ENCODE measurements around the gene MFSD6.

MFSD6 gene

DNA sequence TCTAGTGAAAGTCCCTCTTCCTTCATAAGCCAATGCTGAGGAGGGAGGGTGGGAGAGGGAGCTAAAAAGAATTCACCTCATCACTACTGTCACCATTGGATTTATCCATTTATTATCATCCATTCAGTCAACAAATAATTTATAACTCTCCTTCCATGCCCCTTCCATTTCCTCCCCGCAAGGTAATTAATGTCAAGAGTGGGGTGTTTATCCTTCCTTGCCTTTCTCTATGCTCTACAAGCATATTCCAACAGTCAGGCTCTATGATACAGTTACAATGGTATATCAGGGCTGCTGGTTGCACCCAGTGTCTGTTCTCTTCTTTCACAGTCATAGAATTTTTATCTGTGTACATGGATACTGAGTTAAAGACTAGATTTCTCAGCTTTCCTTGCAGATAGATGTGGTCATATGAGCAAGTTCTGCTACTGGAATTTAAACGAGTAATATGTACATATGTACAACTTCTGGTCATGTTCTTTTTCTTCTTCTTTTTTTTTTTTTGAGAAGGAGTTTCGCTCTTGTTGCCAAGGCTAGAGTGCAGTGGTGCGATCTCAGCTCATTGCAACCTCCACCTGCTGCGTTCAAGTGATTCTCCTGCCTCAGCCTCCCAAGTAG is 5.1 kb upstream of the MFSD6 start:
- intact Hi-C loops (cut with DNase I) = loop anchor here (10.0 kb wide), 2 partner anchors 62 to 102 kb away; no protein-coding TSS in a partner anchor
- no peak for DNase-seq

DNA sequence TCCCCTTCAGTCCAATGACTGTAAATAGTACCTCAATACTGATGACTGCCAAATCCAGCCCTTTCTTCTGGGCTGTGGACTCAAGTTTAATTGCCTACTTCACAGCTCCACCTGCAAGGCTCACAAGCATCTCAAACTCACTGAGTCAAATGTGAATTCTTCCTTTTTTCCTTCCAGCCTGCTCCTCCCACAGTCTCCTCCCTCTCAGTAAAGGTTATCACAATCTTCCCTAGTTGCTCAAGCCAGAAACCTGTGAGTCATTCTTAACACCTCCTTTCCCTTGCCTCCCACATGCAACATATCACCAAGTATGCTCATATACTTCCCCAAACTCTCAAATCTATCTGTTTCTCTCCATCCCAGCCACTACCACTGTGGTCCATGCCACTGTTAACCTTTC is 3.7 kb upstream of the MFSD6 start:
- peak in 19 of 42 donors; percentile 8 to 75 (median 43) for DNase-seq
- intact Hi-C loops (cut with DNase I) = loop anchor here (10.0 kb wide), 2 partner anchors 60 to 100 kb away; no protein-coding TSS in a partner anchor

DNA sequence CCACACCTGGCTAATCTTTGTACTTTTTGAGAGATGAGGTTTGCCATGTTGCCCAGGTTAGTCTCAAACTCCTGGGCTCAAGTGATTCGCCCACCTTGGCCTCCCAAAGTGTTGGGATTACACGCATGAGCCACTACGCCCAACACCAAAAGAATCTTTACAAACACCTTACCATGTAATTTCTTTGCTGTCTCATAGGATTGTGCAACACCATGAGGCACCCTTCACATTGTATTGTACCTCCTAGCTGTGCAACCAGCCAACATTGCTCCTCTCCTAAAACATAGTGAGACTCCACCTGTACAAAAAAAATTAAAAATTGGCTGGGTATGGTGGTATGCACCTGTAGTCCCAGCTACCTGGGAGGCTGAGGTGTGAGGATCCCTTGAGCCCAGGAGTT is 3.1 kb upstream of the MFSD6 start:
- intact Hi-C loops (cut with DNase I) = loop anchor here (5.0 to 10.0 kb wide), 3 partner anchors 38 to 100 kb away; no protein-coding TSS in a partner anchor
- DNase-seq = no peak

DNA sequence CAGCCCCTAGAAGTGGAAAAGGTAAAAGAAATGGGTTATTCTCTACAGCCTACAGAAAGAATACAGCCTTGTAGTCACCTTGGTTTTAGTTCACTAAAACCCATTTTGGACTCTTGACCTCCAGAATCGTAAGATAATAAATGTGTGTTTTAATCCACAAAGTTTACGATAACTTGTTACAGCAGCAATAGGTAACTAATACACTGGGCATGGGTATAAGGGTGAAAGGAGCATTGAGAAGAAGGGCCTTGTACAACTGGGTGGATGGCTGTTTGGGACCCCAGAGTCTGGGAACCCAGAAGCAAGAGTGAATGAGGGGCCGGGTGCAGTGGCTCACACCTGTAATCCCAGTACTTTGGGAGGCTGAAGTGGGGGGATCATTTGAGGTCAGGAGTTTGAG is 2.2 kb upstream of the MFSD6 start:
- DNase-seq = no peak
- intact Hi-C loops (cut with DNase I) = loop anchor here (5.0 to 10.0 kb wide), 3 partner anchors 39 to 99 kb away; no protein-coding TSS in a partner anchor

DNA sequence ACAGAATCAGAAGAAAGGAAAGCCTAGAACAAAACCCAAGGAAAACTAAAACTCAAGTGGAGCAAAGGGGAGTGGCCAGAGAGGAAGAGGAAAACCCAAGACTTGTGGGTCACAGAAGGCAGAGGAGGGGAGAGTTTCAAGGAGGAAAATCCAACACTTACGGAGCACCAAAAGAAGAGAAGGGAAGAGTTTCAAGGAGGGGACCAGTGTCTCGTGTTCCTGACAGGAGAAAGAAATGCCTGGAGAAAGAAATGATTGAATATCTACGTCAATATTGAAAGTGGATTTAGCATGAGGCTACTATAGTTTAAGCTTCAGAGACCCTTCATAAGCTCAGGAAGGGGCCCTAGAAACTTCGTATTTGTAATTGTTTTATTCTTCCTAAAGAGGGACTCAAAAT is 1.4 kb upstream of the MFSD6 start:
- intact Hi-C loops (cut with DNase I) = loop anchor here (5.0 to 10.0 kb wide), 3 partner anchors 40 to 98 kb away; no protein-coding TSS in a partner anchor
- no peak for DNase-seq

DNA sequence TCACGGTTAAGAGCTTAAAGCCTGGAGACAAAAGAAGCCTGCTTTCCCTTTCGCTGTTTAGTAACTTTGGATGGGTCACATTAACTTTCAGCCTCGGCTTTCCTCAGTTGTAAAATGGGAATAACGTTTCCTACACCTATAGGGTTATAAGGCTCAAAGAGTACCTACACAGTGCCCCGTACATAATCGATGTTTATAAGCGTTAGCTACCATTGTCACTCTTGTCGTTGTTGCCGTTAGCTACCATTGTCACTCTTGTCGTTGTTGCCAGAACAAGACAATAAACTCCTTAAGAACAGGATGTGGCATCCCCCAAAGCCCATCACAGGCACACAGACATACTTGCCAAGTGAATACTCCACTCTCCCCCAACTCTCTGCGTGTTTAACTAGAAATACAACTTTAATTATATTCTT is 901 bp upstream of the MFSD6 start:
- intact Hi-C loops (cut with DNase I) = loop anchor here (5.0 to 10.0 kb wide), 3 partner anchors 40 to 98 kb away; no protein-coding TSS in a partner anchor
- DNase-seq = peak in 1 of 42 donors; percentile 5

DNA sequence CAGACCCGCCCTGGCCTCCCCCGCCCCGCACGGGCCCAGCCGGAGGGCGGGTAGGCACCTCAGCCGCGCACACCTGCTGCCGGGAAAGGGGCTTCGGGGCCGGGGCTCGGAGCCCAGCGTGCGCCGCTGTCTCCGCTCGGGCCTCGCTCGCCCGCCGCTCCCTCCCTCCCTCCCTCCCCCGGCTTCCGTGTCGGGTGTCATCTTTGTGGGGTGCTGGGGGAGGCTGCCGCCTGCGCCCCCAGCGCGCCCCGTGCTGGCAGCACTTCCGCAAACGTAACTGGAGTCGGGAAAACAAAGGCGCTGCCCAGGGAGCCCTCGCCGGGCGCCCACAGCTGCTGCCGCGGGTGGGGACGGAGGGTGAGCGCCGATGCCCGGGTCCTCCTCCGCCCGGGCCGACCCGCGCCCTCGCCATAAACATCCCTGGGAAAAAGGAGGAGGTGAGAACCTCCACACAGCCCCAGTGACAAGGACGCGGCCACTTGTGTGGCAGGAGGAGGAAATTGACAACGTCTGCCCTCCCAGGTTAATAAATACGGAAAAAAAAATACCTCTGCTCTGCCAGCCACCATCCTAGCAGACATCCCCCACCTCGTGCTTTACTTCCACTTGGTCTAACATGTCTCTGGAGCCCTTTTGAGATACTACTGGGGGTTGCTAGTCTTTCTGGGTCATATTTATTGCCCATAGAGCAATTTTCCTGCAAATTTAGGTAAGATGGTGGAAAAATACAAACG is 550 bp downstream of the MFSD6 start:
- intact Hi-C loops (cut with DNase I) = loop anchor here (5.0 to 10.0 kb wide), 3 partner anchors 41 to 96 kb away; no protein-coding TSS in a partner anchor
- DNase-seq = peak; percentile 44 to 93 (median 84)

DNA sequence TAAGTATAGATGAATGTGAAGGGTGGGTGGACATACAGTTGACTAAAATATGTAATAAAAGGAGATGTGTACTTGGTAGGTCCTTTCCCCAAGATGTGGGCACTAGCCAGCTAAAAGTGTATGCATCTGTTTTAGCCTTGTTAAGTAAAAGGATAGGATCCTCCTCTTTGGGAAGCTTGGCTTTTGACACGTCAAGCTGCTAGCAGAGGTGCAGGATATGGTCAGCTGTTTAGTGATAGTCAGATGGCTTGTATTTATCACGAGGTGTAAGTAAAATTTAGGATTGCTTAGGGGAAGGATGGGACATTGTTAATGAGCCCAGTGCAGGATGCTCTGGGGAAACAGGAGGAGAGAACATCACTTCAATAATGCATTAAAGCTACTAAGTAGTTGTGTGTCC is 1.5 kb downstream of the MFSD6 start:
- intact Hi-C loops (cut with DNase I) = loop anchor here (5.0 to 10.0 kb wide), 3 partner anchors 42 to 95 kb away; no protein-coding TSS in a partner anchor
- no peak for DNase-seq

DNA sequence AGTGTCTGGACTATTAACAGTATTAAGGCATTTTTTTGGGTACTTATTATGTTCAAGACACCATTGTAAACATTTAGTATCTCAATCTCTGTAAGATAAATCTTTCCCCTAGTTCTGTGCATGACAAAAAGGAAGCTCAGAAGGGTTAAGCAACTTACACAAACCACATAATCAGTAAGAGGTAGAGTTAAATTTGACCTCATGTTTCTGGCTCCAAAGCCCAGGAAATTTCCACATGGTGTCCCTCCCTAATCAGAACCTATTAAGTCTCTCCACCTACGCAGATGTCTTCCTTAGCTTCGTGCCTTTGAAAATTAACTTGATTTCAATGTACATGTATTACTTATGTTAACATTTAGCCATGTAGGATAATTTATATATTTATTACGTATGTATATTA is 2.0 kb downstream of the MFSD6 start:
- intact Hi-C loops (cut with DNase I) = no loop called here

DNA sequence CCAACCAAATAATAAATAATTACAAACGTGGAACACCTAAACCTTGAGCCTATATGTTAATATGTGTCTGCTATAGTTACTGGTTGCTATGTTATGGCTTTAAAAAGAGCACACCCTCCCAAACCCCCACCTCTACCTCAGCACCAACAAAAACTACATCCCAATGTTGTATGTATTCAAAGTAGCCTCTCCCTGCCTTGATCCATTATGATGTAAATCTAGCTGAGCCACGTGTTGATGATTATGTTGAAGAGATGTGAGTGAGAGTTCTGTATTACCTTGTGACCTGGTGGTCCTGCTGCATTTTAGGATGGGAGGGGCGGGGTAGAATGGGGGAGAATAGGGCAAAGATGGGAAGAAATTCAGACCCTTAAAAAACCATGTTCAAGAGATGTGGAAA is 4.8 kb downstream of the MFSD6 start:
- intact Hi-C loops (cut with DNase I) = no loop called here
- no peak for DNase-seq

More for the DNA sequence above, 2.0 kb downstream of the MFSD6 start:
- DNase-seq = no peak

DNA sequence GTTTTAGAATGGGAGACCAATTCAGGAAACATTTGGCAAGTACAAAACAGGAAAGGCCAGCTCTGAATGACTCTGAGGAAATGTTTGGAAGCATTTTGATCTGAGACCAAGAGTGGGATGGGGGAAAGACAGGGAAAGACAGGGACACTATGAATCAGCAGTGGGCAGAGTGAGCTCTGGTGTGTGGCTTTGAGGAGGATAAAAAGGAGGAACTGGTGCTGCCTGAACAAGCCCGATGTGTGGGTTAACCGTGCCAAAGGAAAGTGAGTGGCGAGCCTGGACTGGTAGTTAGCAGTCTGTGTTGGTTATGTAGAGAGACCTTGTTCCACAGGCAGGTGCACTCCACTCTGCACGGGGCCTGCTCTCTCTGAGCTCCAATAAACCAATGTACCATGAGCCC is 5.3 kb downstream of the MFSD6 start:
- DNase-seq = peak in 2 of 42 donors; percentile 15 to 17
- intact Hi-C loops (cut with DNase I) = no loop called here

DNA sequence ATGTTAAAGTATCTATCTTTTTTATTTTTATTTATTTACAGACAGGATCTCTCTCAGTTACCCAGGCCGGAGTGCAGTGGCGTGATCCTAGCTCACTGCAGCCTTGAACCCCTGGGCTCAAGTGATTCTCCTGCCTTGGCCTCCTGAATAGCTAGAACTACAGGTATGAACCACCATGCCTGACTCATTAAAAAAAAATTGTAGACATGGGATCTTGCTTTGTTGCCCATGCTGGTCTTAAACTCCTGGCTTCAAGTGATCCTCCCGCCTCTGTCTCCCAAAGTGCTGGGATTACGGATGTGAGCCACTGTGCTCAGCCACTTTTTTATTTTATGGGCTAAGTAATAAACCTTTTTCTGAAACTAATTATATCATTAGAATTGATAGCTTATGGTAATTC is 7.1 kb downstream of the MFSD6 start:
- intact Hi-C loops (cut with DNase I) = no loop called here
- DNase-seq = no peak

DNA sequence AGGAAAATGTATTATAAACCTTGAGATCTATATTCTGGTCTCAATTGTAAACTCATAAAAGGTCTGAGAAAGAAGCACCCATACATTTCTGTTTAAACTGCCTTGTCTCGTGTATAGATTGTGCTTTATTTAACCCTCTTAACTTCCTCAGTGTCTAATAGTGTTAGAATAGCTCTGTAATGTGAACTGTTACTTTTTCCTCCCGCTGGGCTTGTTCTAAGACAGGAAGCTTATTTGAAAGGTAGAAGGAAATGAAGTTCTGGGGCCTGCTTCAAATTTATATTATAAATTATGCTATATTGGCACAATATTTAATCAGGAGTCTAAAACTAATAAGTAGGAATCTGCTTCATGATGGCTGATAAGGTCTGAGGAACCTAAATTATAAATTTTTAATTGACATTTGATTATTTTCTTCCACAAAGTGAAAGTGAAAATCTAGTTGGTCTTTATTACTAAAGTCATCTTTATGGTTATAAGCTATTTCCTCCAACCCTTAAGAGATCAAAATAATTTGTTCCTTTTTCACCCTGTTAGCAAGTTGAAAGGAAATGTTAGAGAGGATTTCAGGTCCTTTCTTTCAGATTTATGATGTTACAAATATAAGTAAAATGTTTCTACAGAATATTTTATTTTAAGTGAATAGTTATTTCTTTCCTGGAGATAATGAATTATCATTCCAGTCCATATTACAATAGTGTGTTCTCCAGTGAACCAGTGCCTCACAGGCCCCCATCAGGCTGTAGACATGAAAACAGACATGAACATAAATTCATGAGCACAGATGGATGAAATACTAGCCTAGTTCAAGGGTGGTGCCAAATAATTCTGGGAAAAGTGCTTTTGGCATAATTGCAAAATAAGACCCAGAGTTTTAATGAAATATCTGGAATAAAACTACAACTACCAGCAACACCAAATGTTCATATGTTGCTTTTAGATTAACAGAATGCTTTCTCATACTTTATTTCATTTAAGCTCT is 7.9 kb downstream of the MFSD6 start:
- DNase-seq = no peak

DNA sequence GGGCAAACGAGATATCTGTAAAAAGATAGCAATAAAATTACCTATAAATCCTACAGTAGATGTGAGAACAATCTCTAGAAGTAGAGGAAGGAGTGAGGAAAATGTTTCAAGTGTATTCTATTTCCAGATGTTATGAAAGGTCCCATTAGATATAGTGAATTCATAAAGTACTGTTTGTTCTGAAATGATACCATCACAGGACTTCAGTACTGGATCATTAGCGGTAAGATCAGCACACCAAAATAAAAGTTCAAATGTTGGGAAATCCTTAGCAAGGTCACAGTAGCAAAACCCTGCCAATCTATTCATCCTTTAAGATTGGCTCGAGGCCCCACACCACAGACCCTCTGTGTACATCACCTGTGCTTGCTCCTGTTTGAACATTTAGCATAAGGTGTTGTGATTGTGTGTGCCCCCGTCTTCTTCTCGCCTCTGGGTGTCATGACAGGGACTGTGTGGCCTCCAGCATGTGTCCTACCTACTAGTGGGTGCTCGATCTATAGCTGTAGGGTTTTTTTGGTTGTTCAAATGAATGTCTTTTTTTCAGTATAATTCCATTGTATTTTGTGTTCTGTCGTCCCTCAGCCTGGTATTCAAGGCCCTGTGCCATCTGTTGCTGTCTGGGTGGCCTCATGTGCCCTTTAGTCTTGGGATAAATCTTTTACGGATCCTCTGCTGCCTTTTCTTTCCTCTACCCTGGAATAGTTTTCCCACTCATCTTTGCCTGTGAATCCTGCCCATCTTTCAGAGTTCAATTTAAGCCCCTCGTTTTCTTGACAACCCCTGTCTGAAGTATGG is 9.1 kb downstream of the MFSD6 start:
- intact Hi-C loops (cut with DNase I) = no loop called here
- no peak for DNase-seq

More for the DNA sequence above, 7.9 kb downstream of the MFSD6 start:
- intact Hi-C loops (cut with DNase I) = no loop called here

DNA sequence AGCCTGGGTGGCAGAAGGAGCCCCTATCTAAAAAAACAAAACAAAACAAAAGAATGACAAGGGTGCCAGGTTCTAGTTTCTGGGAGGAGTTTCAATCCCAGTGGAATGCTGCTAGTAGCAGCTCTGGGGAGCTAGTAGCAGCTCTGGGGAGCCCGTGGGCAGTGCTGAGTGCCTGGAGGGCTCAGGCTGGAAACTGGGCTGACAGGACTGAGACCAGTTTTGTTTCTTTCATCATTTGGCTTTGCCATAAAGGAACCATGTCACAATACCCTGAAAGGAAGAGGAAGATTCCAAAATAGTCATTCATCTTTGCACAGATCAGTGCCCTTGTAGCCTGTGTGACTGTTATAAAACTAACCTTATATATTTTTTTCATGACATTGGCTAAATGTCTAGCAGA is 10.6 kb downstream of the MFSD6 start:
- DNase-seq = no peak
- intact Hi-C loops (cut with DNase I) = no loop called here

DNA sequence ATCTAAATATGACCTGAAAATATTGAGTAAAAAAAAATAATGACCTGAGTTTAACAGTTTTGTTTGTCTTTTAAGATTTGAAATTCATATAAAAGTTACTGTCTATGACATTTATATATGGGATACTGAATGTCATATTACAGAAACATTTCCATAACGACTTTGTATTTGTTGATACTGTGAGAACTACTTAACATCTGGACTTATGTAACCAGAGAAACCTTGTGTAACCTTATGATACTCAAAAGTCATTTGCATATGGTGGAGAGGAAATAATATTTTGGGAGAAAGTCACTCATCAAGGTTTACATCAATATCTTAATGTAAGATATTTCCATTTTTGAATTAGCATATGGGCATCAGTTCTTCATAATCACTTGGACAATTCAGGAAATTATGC is 12.6 kb downstream of the MFSD6 start:
- DNase-seq = no peak
- intact Hi-C loops (cut with DNase I) = no loop called here

DNA sequence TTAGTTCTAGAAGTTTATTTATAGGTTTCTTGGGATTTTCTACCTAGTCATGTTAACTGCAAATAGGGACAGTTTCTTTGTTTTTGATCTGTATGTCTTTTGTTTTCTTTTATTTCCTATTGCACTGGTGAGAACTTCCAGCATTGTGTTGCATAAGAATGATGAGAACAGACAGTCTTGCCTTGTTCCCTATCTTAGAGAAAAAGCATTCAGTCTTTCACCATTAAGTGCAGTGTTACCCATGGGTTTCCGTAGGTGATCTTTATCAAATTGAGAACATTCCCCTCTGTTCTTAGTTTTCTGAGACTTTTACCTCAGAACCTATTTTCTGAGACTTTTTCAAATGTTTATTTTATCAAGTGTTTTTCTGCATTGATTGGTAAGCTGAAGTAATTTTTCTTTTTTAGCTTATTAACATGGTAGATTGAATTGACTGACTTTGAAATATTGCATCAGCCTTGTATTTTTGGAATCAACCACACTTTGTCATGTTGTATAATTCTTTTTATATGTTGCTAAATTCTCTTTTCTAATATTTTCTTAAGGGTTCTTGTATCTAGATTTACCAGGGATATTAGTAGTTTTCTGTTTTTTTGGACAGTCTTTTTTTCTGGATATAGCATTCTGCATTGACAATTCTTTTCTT is 17.2 kb downstream of the MFSD6 start:
- no peak for DNase-seq

More for the DNA sequence above, 17.2 kb downstream of the MFSD6 start:
- intact Hi-C loops (cut with DNase I) = no loop called here

Data from head of caudate nucleus (tissue), 42 donors.